ENCODE results near the gene ATP6V1G2. TPM values are rescaled to one million over a fixed set of nuclear protein-coding genes. Genes with fewer than 3 reads are reported as not detected.

ATP6V1G2 gene
- total and polyA plus RNA-seq, 2 of the 4 experiments (the other 2 are of a cell fraction) = 1.4 to 6.5 TPM

GRCh38 chr6:31586599-31587281 is 40.3 kb upstream of the ATP6V1G2 start (continued):
- TF ChIP-seq MAFK (IDR thresholded peaks at IDR 0.05; ENCODE audit: low read depth, low read length) = no peak
- TF ChIP-seq, protein P1, sequence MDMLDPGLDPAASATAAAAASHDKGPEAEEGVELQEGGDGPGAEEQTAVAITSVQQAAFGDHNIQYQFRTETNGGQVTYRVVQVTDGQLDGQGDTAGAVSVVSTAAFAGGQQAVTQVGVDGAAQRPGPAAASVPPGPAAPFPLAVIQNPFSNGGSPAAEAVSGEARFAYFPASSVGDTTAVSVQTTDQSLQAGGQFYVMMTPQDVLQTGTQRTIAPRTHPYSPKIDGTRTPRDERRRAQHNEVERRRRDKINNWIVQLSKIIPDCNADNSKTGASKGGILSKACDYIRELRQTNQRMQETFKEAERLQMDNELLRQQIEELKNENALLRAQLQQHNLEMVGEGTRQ (IDR thresholded peaks at IDR 0.05; ENCODE audit: low read depth, low read length) = no peak
- no peak for TF ChIP-seq SMC3 (IDR thresholded peaks at IDR 0.05; ENCODE audit: low read depth, low read length)
- TF ChIP-seq RAD21 (IDR thresholded peaks at IDR 0.05; ENCODE audit: low read length) = no peak
- TF ChIP-seq RCOR1 (IDR thresholded peaks at IDR 0.05; ENCODE audit: insufficient replicate concordance, low read length) = no peak
- no peak for TF ChIP-seq BHLHE40 (IDR thresholded peaks at IDR 0.05; ENCODE audit: low read depth, low read length)
